ENCODE results near the gene ARIH2.

The ARIH2 gene

GRCh38 chr3:48929358-48930035, 10.9 kb downstream of the ARIH2 start:
- no peak for DNase-seq

GRCh38 chr3:48930590-48930989, 11.9 kb downstream of the ARIH2 start:
- no peak for DNase-seq

GRCh38 chr3:48931944-48932580, 13.4 kb downstream of the ARIH2 start:
- DNase-seq, result no peak

GRCh38 chr3:48934333-48934991, 15.8 kb downstream of the ARIH2 start:
- DNase-seq, result no peak

- no peak for DNase-seq
These were observed 16.9 kb downstream of the ARIH2 start for GRCh38 chr3:48935530-48935929.

GRCh38 chr3:48938156-48938555, 19.5 kb downstream of the ARIH2 start:
- DNase-seq, result no peak

GRCh38 chr3:48938689-48939088, 20.0 kb downstream of the ARIH2 start:
- no peak for DNase-seq

GRCh38 chr3:48945432-48945831, 26.8 kb downstream of the ARIH2 start:
- DNase-seq, result no peak

GRCh38 chr3:48945891-48946549, 27.4 kb downstream of the ARIH2 start:
- no peak for DNase-seq

- DNase-seq, result no peak
These were observed 30.7 kb downstream of the ARIH2 start for GRCh38 chr3:48949376-48949717.

GRCh38 chr3:48950051-48950450, 31.4 kb downstream of the ARIH2 start:
- no peak for DNase-seq

- no peak for DNase-seq
These were observed 33.1 kb downstream of the ARIH2 start for GRCh38 chr3:48951764-48952163.

- DNase-seq, result peak; percentile 36
These were observed 34.0 kb downstream of the ARIH2 start for GRCh38 chr3:48952510-48953118.

GRCh38 chr3:48957006-48957705, 38.5 kb downstream of the ARIH2 start:
- DNase-seq, result no peak

- no peak for DNase-seq
These were observed 42.3 kb downstream of the ARIH2 start for GRCh38 chr3:48960841-48961413.

GRCh38 chr3:48962340-48962739, 43.7 kb downstream of the ARIH2 start:
- no peak for DNase-seq

GRCh38 chr3:48962939-48963338, 44.3 kb downstream of the ARIH2 start:
- no peak for DNase-seq

GRCh38 chr3:48963591-48963990, 44.9 kb downstream of the ARIH2 start:
- DNase-seq, result no peak

GRCh38 chr3:48966367-48966766, 47.7 kb downstream of the ARIH2 start:
- no peak for DNase-seq

GRCh38 chr3:48966876-48967361, 48.3 kb downstream of the ARIH2 start:
- no peak for DNase-seq

- no peak for DNase-seq
These were observed 51.9 kb downstream of the ARIH2 start for GRCh38 chr3:48970586-48970985.
